Activated B cell treated with CpG ODN at 0.5 μM for 24 hours (primary cell): ENCODE data around the gene PRKAB1. TPM values are rescaled to one million over a fixed set of nuclear protein-coding genes. Genes with fewer than 3 reads are reported as not detected.
A peak's percentile ranks its signal among the peaks of the same experiment; 100 is the strongest.
"Not testable (repeated sequence)": the region's sequence is repeated elsewhere in the genome, so short reads cannot be mapped to it uniquely, and the experiment has no call there.

ENCODE experiments used
- ATAC-seq: fragments of 200-7000 bp; cut with Tn5 transposase; one replicate; pipeline ENCODE4 v1.10.0; 2021; ENCODE audit warnings: low read depth, mild to moderate bottlenecking, moderate library complexity
- CTCF ChIA-PET: fragments of 350-600 bp; sonication (Branson Sonifier 250); formaldehyde crosslinking; loops from one replicate; lab custom pipeline; 2021; ENCODE audit warnings: antibody characterized with exemption; lab: Charles Lee
- POLR2A ChIA-PET: fragments of 350-600 bp; sonication (Branson Sonifier 250); formaldehyde crosslinking; loops from one replicate; lab custom pipeline; 2021; ENCODE audit warnings: antibody characterized with exemption; lab: Charles Lee
- DNase-seq: peaks from one replicate; pipeline ENCODE4 v3.0.0; 2022
- H3K27ac Mint-ChIP-seq: one replicate; pipeline ENCODE4 v1.8.0; 2020; ENCODE audit warnings: mixed read lengths
- H3K27me3 Mint-ChIP-seq: one replicate; pipeline ENCODE4 v1.8.0; 2021; ENCODE audit warnings: mixed read lengths
- H3K36me3 Mint-ChIP-seq: one replicate; pipeline ENCODE4 v1.8.0; 2021; ENCODE audit warnings: low read depth, mixed read lengths
- H3K4me1 Mint-ChIP-seq: one replicate; pipeline ENCODE4 v1.8.0; 2021; ENCODE audit warnings: mixed read lengths
- H3K4me3 Mint-ChIP-seq: one replicate; pipeline ENCODE4 v1.8.0; 2020; ENCODE audit warnings: mild to moderate bottlenecking, mixed read lengths
- H3K9me3 Mint-ChIP-seq: one replicate; pipeline ENCODE4 v1.8.0; 2020; ENCODE audit warnings: mixed read lengths
- CTCF ChIP-seq: fragments of 200-600 bp; IDR thresholded peaks from one replicate; pipeline ENCODE4 v1.8.0; 2022; ENCODE audit warnings: antibody characterized with exemption, mild to moderate bottlenecking
- intact Hi-C: fragments of 100-400 bp; cut with micrococcal nuclease; formaldehyde crosslinking; loops from one replicate; pipeline ENCODE4 v1.15.1; 2024
- total RNA-seq: library from RNA; stranded (reverse); gene quantifications from 2 replicates; pipeline ENCODE4 v1.2.3, GENCODE V29; 2022

The PRKAB1 gene
- total RNA-seq, 1 donor from 2014 or later, result 49.1 TPM

GRCh38 chr12:119652665-119653064 is 15.3 kb upstream of the PRKAB1 start:
- DNase-seq, result no peak
- intact Hi-C loops, result no loop called here
- POLR2A ChIA-PET, result no interaction called here
- Mint-ChIP-seq H3K4me1 (no peaks in the 10 kb centered on the region), H3K27ac (no peak overlapping the region), H3K4me3 (no peak overlapping the region), H3K27me3 (no peaks in the 10 kb centered on the region), H3K36me3 (no peaks in the 10 kb centered on the region), H3K9me3 (peaks cover 12% of the 10 kb centered on the region)
- TF ChIP-seq CTCF, result no peak
- ATAC-seq, result no peak
- CTCF ChIA-PET, result no interaction called here

DNA sequence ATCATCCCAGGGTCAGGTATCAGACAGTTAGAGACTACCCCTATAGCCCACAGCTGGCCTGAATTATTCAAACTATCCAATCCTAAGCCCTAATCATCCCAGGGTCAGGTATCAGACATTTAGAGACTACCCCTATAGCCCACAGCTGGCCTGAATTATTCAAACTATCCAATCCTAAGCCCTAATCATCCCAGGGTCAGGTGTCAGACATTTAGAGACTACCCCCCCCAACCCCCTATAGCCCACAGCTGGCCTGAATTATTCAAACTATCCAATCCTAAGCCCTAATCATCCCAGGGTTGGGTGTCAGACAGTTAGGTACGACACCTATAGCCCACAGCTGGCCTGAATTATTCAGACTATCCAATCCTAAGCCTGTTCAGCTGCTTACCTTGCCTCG is 10.9 kb upstream of the PRKAB1 start:
- not testable (repeated sequence) for H3K36me3 Mint-ChIP-seq, H3K27me3 Mint-ChIP-seq
- intact Hi-C loops, result loop anchor here (5.0 kb wide), 1 partner anchor 545 kb away; no protein-coding TSS in a partner anchor

GRCh38 chr12:119658166-119658565 is 9.8 kb upstream of the PRKAB1 start:
- DNase-seq, H3K27me3 Mint-ChIP-seq, H3K4me1 Mint-ChIP-seq, H3K36me3 Mint-ChIP-seq, ATAC-seq, H3K4me3 Mint-ChIP-seq, H3K9me3 Mint-ChIP-seq, H3K27ac Mint-ChIP-seq: not testable (repeated sequence)
- ChIA-PET CTCF (interaction anchor here (0.6 to 1.4 kb wide), 7 partner anchors 9 to 281 kb away, joined by 3 to 5 read pairs (median 3); partner anchors contain the start of gene PRKAB1), POLR2A (interaction anchor here (0.6 kb wide), 1 partner anchor 24 kb away, joined by 3 read pairs; no protein-coding TSS in a partner anchor)
- intact Hi-C loops, result loop anchor here (2.0 to 5.0 kb wide), 4 partner anchors 213 to 1253 kb away; no protein-coding TSS in a partner anchor

More for the DNA sequence above, 10.9 kb upstream of the PRKAB1 start:
- H3K4me3 Mint-ChIP-seq, ATAC-seq, H3K27ac Mint-ChIP-seq, CTCF ChIA-PET, DNase-seq, H3K4me1 Mint-ChIP-seq: not testable (repeated sequence)
- H3K9me3 Mint-ChIP-seq, result peaks cover 11% of the 10 kb centered on the region
- POLR2A ChIA-PET, result interaction anchor here (0.7 kb wide), 1 partner anchor 1488 kb away, joined by 4 read pairs; no protein-coding TSS in a partner anchor

- Mint-ChIP-seq H3K9me3 (no peaks in the 10 kb centered on the region), H3K4me3 (no peak overlapping the region), H3K27ac (no peak overlapping the region), H3K36me3 (no peaks in the 10 kb centered on the region), H3K27me3 (no peaks in the 10 kb centered on the region), H3K4me1 (peaks cover 2% of the 10 kb centered on the region)
- no peak for DNase-seq
- peak; percentile 75 for ATAC-seq
- CTCF ChIA-PET, result interaction anchor here (0.8 to 1.4 kb wide), 4 partner anchors 14 to 23 kb away, joined by 3 to 4 read pairs (median 4); no protein-coding TSS in a partner anchor
- peak; percentile 77 for TF ChIP-seq CTCF
- intact Hi-C loops, result loop anchor here (1.0 to 5.0 kb wide), 6 partner anchors 8 to 1255 kb away; no protein-coding TSS in a partner anchor
- POLR2A ChIA-PET, result interaction anchor here (0.5 kb wide), 1 partner anchor 10 kb away, joined by 4 read pairs; no protein-coding TSS in a partner anchor
Observed at GRCh38 chr12:119659289-119659897, 8.5 kb upstream of the PRKAB1 start.

GRCh38 chr12:119660076-119660475 is 7.9 kb upstream of the PRKAB1 start:
- Mint-ChIP-seq H3K36me3 (no peaks in the 10 kb centered on the region), H3K27me3 (no peaks in the 10 kb centered on the region), H3K4me3 (no peak overlapping the region), H3K4me1 (peaks cover 3% of the 10 kb centered on the region), H3K27ac (no peak overlapping the region), H3K9me3 (no peaks in the 10 kb centered on the region)
- ChIA-PET POLR2A (no interaction called here), CTCF (no interaction called here)
- TF ChIP-seq CTCF, result no peak
- DNase-seq, result no peak
- intact Hi-C loops, result no loop called here
- no peak for ATAC-seq

DNA sequence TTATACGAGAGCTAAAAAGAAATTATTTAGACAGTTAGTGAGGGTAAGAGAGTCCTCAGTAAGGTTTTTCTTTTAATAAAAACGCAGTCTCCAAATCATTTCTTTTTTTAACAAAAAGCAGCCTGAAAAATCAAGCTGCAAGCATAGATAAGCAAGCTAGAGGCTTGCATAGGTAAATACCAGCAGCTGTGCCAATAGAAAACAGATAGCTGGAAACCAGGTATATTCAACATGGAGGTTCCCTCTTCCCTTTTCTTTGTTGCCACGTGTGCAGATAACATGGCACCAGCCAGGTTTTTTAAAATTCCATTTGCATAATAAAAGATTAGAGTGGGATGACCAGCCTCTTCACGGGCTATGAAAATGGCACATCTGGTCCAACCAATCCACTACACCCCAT is 6.1 kb upstream of the PRKAB1 start:
- intact Hi-C loops, result no loop called here
- ATAC-seq (no peak), DNase-seq (no peak)
- ChIA-PET POLR2A (no interaction called here), CTCF (no interaction called here)
- no peaks in the 10 kb centered on the region for H3K36me3 Mint-ChIP-seq
- TF ChIP-seq CTCF, result no peak
- H3K9me3 Mint-ChIP-seq, result no peaks in the 10 kb centered on the region
- no peak overlapping the region for H3K27ac Mint-ChIP-seq
- H3K4me3 Mint-ChIP-seq, result no peak overlapping the region
- peaks cover 20% of the 10 kb centered on the region for H3K4me1 Mint-ChIP-seq
- no peaks in the 10 kb centered on the region for H3K27me3 Mint-ChIP-seq
